GM12878 (cell line): ENCODE data around the gene SHROOM3.

Experiments used
- ATF3 ChIP-seq: IDR thresholded peaks from 2 replicates; pipeline ENCODE4 v1.6.1; 2011; ENCODE audit warnings: low read depth, mild to moderate bottlenecking, low read length, moderate library complexity, borderline replicate concordance; ENCODE audit errors: extremely low read depth
- CTCF ChIP-seq, 3 experiments: IDR thresholded peaks in 2 of 3; conservative IDR thresholded peaks in 1 of 3; 2 replicates each; pipeline ENCODE4 v1.5.1; 2011; ENCODE audit warnings: low read depth in 3 of 3, low read length in 3 of 3, mild to moderate bottlenecking in 3 of 3, control low read depth in 2 of 3, moderate library complexity in 2 of 3, inconsistent platforms in 1 of 3, mixed read lengths in 1 of 3; ENCODE audit not compliant: control insufficient read depth in 2 of 3, insufficient read depth in 1 of 3; ENCODE audit errors: extremely low read depth in 1 of 3
- EZH2 ChIP-seq: IDR thresholded peaks from 2 replicates; pipeline ENCODE4 v1.6.1; 2012; ENCODE audit warnings: low read depth, mild to moderate bottlenecking, control low read depth, inconsistent platforms, low read length, borderline replicate concordance; ENCODE audit not compliant: control insufficient read depth
- NBN ChIP-seq: fragments of 450-650 bp; IDR thresholded peaks from 2 replicates; pipeline ENCODE4 v1.6.1; 2016
- POLR2AphosphoS5 ChIP-seq: IDR thresholded peaks from 2 replicates; pipeline ENCODE4 v1.6.1; 2011; ENCODE audit warnings: mild to moderate bottlenecking, low read length, inconsistent platforms
- REST ChIP-seq: IDR thresholded peaks from 2 replicates; pipeline ENCODE4 v1.6.1; 2012; ENCODE audit warnings: mild to moderate bottlenecking, low read depth, low read length

- no peak for TF ChIP-seq POLR2AphosphoS5
- TF ChIP-seq CTCF (IDR thresholded peaks at IDR 0.05 in 2 of 3, conservative IDR thresholded peaks at IDR 0.05 in 1 of 3; ENCODE audit: control insufficient read depth in 2 of 3, extremely low read depth in 1 of 3, insufficient read depth in 1 of 3, low read depth in 3 of 3, low read length in 3 of 3), result no peak
- no peak for TF ChIP-seq NBN
- no peak for TF ChIP-seq EZH2
- TF ChIP-seq REST, result no peak
- TF ChIP-seq ATF3, result no peak
Measured at GRCh38 chr4:76459291-76459723, 24.3 kb downstream of the SHROOM3 start.
